CD4-positive, alpha-beta T cell (primary cell): ENCODE results near the gene GPR3. TPM values are rescaled to one million over a fixed set of nuclear protein-coding genes. Genes with fewer than 3 reads are reported as not detected.

Experiments used
- ATAC-seq: fragments of 200-7000 bp; cut with Tn5 transposase; one replicate; pipeline ENCODE4 v1.10.0; 2022; ENCODE audit warnings: mild to moderate bottlenecking; ENCODE audit not compliant: poor library complexity
- CTCF ChIA-PET: fragments of 350-600 bp; sonication (Branson Sonifier 250); formaldehyde crosslinking; loops from one replicate; lab custom pipeline; 2021; ENCODE audit warnings: antibody characterized with exemption, inconsistent platforms; lab: Charles Lee
- POLR2A ChIA-PET: fragments of 350-600 bp; sonication (Branson Sonifier 250); formaldehyde crosslinking; loops from one replicate; lab custom pipeline; 2021; ENCODE audit warnings: antibody characterized with exemption, inconsistent platforms; lab: Charles Lee
- DNase-seq, 14 experiments: peaks; one replicate each; pipeline ENCODE4 v3.0.0-alpha.2; 2013 to 2020; ENCODE audit warnings: mixed read lengths in 2 of 14
- H3K27ac ChIP-seq, 2 donors: one replicate each; pipeline versions ENCODE4 v1.5.1 to v1.7.0; 2013; ENCODE audit warnings: low read length in 2 of 2, low read depth in 1 of 2, mild to moderate bottlenecking in 1 of 2
- H3K27me3 ChIP-seq, 2 experiments: 1 replicate in 1 of 2; 2 replicates in 1 of 2; pipeline versions ENCODE4 v1.6.1 to v1.7.0; 2013; ENCODE audit warnings: low read length in 2 of 2, control low read depth in 1 of 2, mild to moderate bottlenecking in 1 of 2, moderate library complexity in 1 of 2; ENCODE audit not compliant: insufficient read depth in 2 of 2, control insufficient read depth in 1 of 2
- H3K36me3 ChIP-seq: one replicate; pipeline ENCODE4 v1.6.1; 2013; ENCODE audit warnings: low read length, control low read depth; ENCODE audit not compliant: insufficient read depth
- H3K4me1 ChIP-seq: one replicate; pipeline ENCODE4 v1.6.1; 2013; ENCODE audit warnings: low read length, control low read depth; ENCODE audit not compliant: insufficient read depth
- H3K4me3 ChIP-seq: one replicate; pipeline ENCODE4 v1.5.1; 2013; ENCODE audit warnings: mild to moderate bottlenecking, low read length, moderate library complexity
- H3K9me3 ChIP-seq, 2 experiments: 1 replicate in 1 of 2; 2 replicates in 1 of 2; pipeline versions ENCODE4 v1.6.1 to v1.7.0; 2013; ENCODE audit warnings: low read length in 2 of 2, mild to moderate bottlenecking in 2 of 2, control low read depth in 1 of 2, moderate library complexity in 1 of 2; ENCODE audit not compliant: control insufficient read depth in 1 of 2, insufficient read depth in 1 of 2
- H3K27ac Mint-ChIP-seq: one replicate; pipeline ENCODE4 v1.8.0; 2020; ENCODE audit warnings: mixed read lengths
- H3K27me3 Mint-ChIP-seq: one replicate; pipeline ENCODE4 v1.8.0; 2021; ENCODE audit warnings: mixed read lengths
- H3K36me3 Mint-ChIP-seq: one replicate; pipeline ENCODE4 v1.8.0; 2021; ENCODE audit warnings: low read depth, mixed read lengths
- H3K4me1 Mint-ChIP-seq: one replicate; pipeline ENCODE4 v1.8.0; 2021; ENCODE audit warnings: low read depth, mixed read lengths
- H3K4me3 Mint-ChIP-seq: one replicate; pipeline ENCODE4 v1.8.0; 2020; ENCODE audit warnings: mild to moderate bottlenecking, mixed read lengths
- H3K9me3 Mint-ChIP-seq: one replicate; pipeline ENCODE4 v1.8.0; 2020; ENCODE audit warnings: mixed read lengths
- CTCF ChIP-seq: fragments of 200-600 bp; IDR thresholded peaks from one replicate; pipeline ENCODE4 v1.8.0; 2022; ENCODE audit warnings: antibody characterized with exemption, mild to moderate bottlenecking
- intact Hi-C, 2 experiments: fragments of 100-400 bp; cut with DNase I in 1 of 2; cut with micrococcal nuclease in 1 of 2; formaldehyde crosslinking; loops; one replicate each; pipeline versions ENCODE4 v1.15.1 to v1.9.0; 2023 to 2025; cut with DNase I, micrococcal nuclease
- total RNA-seq, 174 experiments: library from RNA in 2 of 174; stranded (reverse) in 2 of 174; gene quantifications; one replicate each; pipeline ENCODE4 v1.2.3 and lab custom pipeline; 2021 to 2026

Gene GPR3
- total RNA-seq, 2 experiments from 2014 or later = 0.14 to 0.19 TPM

- POLR2A ChIA-PET = interaction anchor here (1.0 to 4.1 kb wide), 3 partner anchors 9 to 62 kb away, joined by 5 to 21 read pairs (median 10); partner anchors contain the start of gene WASF2
- H3K27me3 ChIP-seq = no peaks in the 10 kb centered on the region
- CTCF ChIA-PET = interaction anchor here (0.9 to 4.4 kb wide), 4 partner anchors 9 to 129 kb away, joined by 3 to 18 read pairs (median 4); no protein-coding TSS in a partner anchor
- peak overlapping the region; percentile 84 for H3K4me3 Mint-ChIP-seq
- intact Hi-C loops = no loop called here
- DNase-seq (no peak), ATAC-seq (no peak)
- peak overlapping the region in 1 of 2 donors; percentile 49 for H3K27ac ChIP-seq
- H3K4me1 ChIP-seq = peaks cover 67% of the 10 kb centered on the region
- no peaks in the 10 kb centered on the region for H3K9me3 Mint-ChIP-seq
- H3K36me3 Mint-ChIP-seq = peaks cover 53% of the 10 kb centered on the region
- peaks cover 35% of the 10 kb centered on the region for H3K36me3 ChIP-seq
- H3K4me1 Mint-ChIP-seq = peaks cover 82% of the 10 kb centered on the region
- H3K27me3 Mint-ChIP-seq = no peaks in the 10 kb centered on the region
- no peak for TF ChIP-seq CTCF
- H3K27ac Mint-ChIP-seq = peak overlapping the region; percentile 86
- no peaks in the 10 kb centered on the region for H3K9me3 ChIP-seq
- H3K4me3 ChIP-seq = peak overlapping the region; percentile 37
Measured at GRCh38 chr1:27427816-27428315, 35.4 kb downstream of the GPR3 start.

- Histone ChIP-seq H3K27ac (peak overlapping the region; percentile 49 to 54), H3K36me3 (peaks cover 35% of the 10 kb centered on the region), H3K27me3 (no peaks in the 10 kb centered on the region), H3K9me3 (no peaks in the 10 kb centered on the region), H3K4me1 (peaks cover 70% of the 10 kb centered on the region), H3K4me3 (peak overlapping the region; percentile 37)
- Mint-ChIP-seq H3K4me3 (peak overlapping the region; percentile 84), H3K27me3 (no peaks in the 10 kb centered on the region), H3K9me3 (no peaks in the 10 kb centered on the region), H3K36me3 (peaks cover 52% of the 10 kb centered on the region), H3K27ac (peak overlapping the region; percentile 86), H3K4me1 (peaks cover 86% of the 10 kb centered on the region)
- CTCF ChIA-PET = interaction anchor here (0.7 to 4.4 kb wide), 4 partner anchors 10 to 128 kb away, joined by 3 to 18 read pairs (median 4); no protein-coding TSS in a partner anchor
- TF ChIP-seq CTCF = no peak
- POLR2A ChIA-PET = interaction anchor here (1.0 to 4.1 kb wide), 3 partner anchors 8 to 62 kb away, joined by 5 to 21 read pairs (median 10); partner anchors contain the start of gene WASF2
- peak in 2 of 14 experiments; percentile 17 to 30 for DNase-seq
- peak; percentile 27 for ATAC-seq
- intact Hi-C loops = no loop called here
Measured at GRCh38 chr1:27428316-27429028, 36.0 kb downstream of the GPR3 start.

- TF ChIP-seq CTCF = no peak
- Mint-ChIP-seq H3K27me3 (no peaks in the 10 kb centered on the region), H3K27ac (peak overlapping the region; percentile 86), H3K36me3 (peaks cover 46% of the 10 kb centered on the region), H3K4me3 (peak overlapping the region; percentile 84), H3K9me3 (no peaks in the 10 kb centered on the region), H3K4me1 (peaks cover 86% of the 10 kb centered on the region)
- Histone ChIP-seq H3K4me3 (peak overlapping the region; percentile 37), H3K9me3 (no peaks in the 10 kb centered on the region), H3K4me1 (peaks cover 70% of the 10 kb centered on the region), H3K27ac (peak overlapping the region; percentile 49 to 54), H3K27me3 (no peaks in the 10 kb centered on the region), H3K36me3 (peaks cover 35% of the 10 kb centered on the region)
- CTCF ChIA-PET = interaction anchor here (0.7 to 4.4 kb wide), 3 partner anchors 9 to 128 kb away, joined by 3 to 18 read pairs (median 5); no protein-coding TSS in a partner anchor
- POLR2A ChIA-PET = interaction anchor here (0.9 to 4.1 kb wide), 4 partner anchors 8 to 61 kb away, joined by 3 to 21 read pairs (median 8); partner anchors contain the start of gene WASF2
- DNase-seq (no peak), ATAC-seq (no peak)
- intact Hi-C loops = no loop called here
Measured at GRCh38 chr1:27429029-27429425, 36.6 kb downstream of the GPR3 start.
